Dermis lymphatic vessel endothelial cell (primary cell): ENCODE data around the gene ZBTB43. TPM values are rescaled to one million over a fixed set of nuclear protein-coding genes. Genes with fewer than 3 reads are reported as not detected.

Experiments
- total RNA-seq: library from RNA; depleted of rRNA; stranded (reverse); fragments of >200 nt; gene quantifications from 2 replicates; pipeline ENCODE4 v1.2.1, GENCODE V29; 2014

The ZBTB43 gene
- total RNA-seq: 8.3 and 11.6 TPM in 2 replicates

GRCh38 chr9:126804696-126805553 lies at the start of gene ZBTB43:
TSS of gene ZBTB43 (plus strand) at chr9:126805040. CDS start at chr9:126832510, 27,470 bp downstream.

GRCh38 chr9:126860077-126860756 lies 55.4 kb downstream of the ZBTB43 start, which contains the start of gene ZBTB34:
TSS of gene ZBTB34 (plus strand) at chr9:126860639. CDS start at chr9:126879400, 18,761 bp downstream.

Other genes starting within 250 kb of the ZBTB43 start
- not detected in 2 replicates for gene LMX1B, start 191.1 kb upstream of the ZBTB43 start, total RNA-seq
- gene ZBTB34, start 55.6 kb downstream of the ZBTB43 start, total RNA-seq: 9.6 and 11.5 TPM in 2 replicates
- 1.5 and 1.8 TPM in 2 replicates for gene RALGPS1, start 109.7 kb downstream of the ZBTB43 start, total RNA-seq